Peyer's patch (tissue), 4 donors: Measurements from ENCODE around the gene TTC27. TPM values are rescaled to one million over a fixed set of nuclear protein-coding genes. Genes with fewer than 3 reads are reported as not detected.
"Not testable (repeated sequence)": the region's sequence is repeated elsewhere in the genome, so short reads cannot be mapped to it uniquely, and the experiment has no call there.

ENCODE experiments used
- DNase-seq, 3 donors: peaks; one replicate each; pipeline ENCODE4 v3.0.0-alpha.2; 2017 to 2019
- H3K27ac ChIP-seq, 4 donors: fragments of 200-600 bp; sonication (generic); one replicate each; pipeline ENCODE4 v1.5.1; 2016 to 2019
- H3K27me3 ChIP-seq, 2 donors: fragments of 200-600 bp; sonication (generic); one replicate each; pipeline ENCODE4 v1.5.1; 2019
- H3K36me3 ChIP-seq, 3 donors: fragments of 200-600 bp; sonication (generic); one replicate each; pipeline ENCODE4 v1.5.1; 2016 to 2019
- H3K4me1 ChIP-seq, 4 donors: fragments of 200-600 bp; sonication (generic); one replicate each; pipeline ENCODE4 v1.5.1; 2016 to 2019
- H3K4me3 ChIP-seq, 4 donors: fragments of 200-600 bp; sonication (generic); 1 replicate in 3 of 4; 2 replicates in 1 of 4; pipeline ENCODE4 v1.5.1; 2016 to 2019; ENCODE audit warnings: mild to moderate bottlenecking in 1 of 4
- H3K9me3 ChIP-seq, 4 donors: fragments of 200-600 bp; sonication (generic); one replicate each; pipeline ENCODE4 v1.5.1; 2016 to 2019; ENCODE audit warnings: mild to moderate bottlenecking in 1 of 4
- CTCF ChIP-seq, 6 experiments: fragments of 450-650 bp in 4 of 6; fragments of 200-600 bp in 2 of 6; sonication (generic) in 1 of 6; IDR thresholded peaks; one replicate each; pipeline ENCODE4 v1.5.1; 2017 to 2019; ENCODE audit warnings: antibody characterized with exemption in 6 of 6, mild to moderate bottlenecking in 3 of 6, moderate library complexity in 1 of 6
- POLR2A ChIP-seq, 2 donors: fragments of 450-650 bp; IDR thresholded peaks; one replicate each; pipeline ENCODE4 v1.5.1; 2017; ENCODE audit warnings: antibody characterized with exemption in 2 of 2, mild to moderate bottlenecking in 2 of 2, moderate library complexity in 2 of 2
- total RNA-seq, 4 donors: library from RNA; depleted of rRNA; stranded (reverse); fragments of >200 nt; gene quantifications; one replicate each; pipeline ENCODE4 v1.1.0, GENCODE V29; 2016

Gene TTC27
- total RNA-seq, 4 donors from 2014 or later: 9.5 to 28.6 (median 12.4) TPM

GRCh38 chr2:32626639-32627221, 1.1 kb upstream of the TTC27 start:
- TF ChIP-seq POLR2A (IDR thresholded peaks at IDR 0.05): no peak

GRCh38 chr2:32627441-32627813, 423 bp upstream of the TTC27 start:
- DNase-seq: peak; percentile 25 to 58 (median 50)
- TF ChIP-seq CTCF (IDR thresholded peaks at IDR 0.05) (peak in 3 of 6 experiments; percentile 3 to 18 (median 4)), POLR2A (IDR thresholded peaks at IDR 0.05) (no peak)
- H3K36me3 ChIP-seq: peaks cover 0 to 9% (median 0%) of the 10 kb centered on the region in 3 donors
- H3K4me3 ChIP-seq: peak overlapping the region; percentile 54 to 79 (median 70)
- H3K27me3 ChIP-seq: no peaks in the 10 kb centered on the region
- H3K27ac ChIP-seq: peak overlapping the region; percentile 41 to 70 (median 49)
- peaks cover 0 to 20% (median 0%) of the 10 kb centered on the region in 4 donors for H3K4me1 ChIP-seq
- H3K9me3 ChIP-seq: no peaks in the 10 kb centered on the region

More at GRCh38 chr2:32626639-32627221, 1.1 kb upstream of the TTC27 start:
- H3K4me1 ChIP-seq: peaks cover 0 to 24% (median 0%) of the 10 kb centered on the region in 4 donors
- no peaks in the 10 kb centered on the region for H3K9me3 ChIP-seq
- H3K27ac ChIP-seq: no peak overlapping the region
- no peak for DNase-seq
- H3K36me3 ChIP-seq: peaks cover 0 to 16% (median 0%) of the 10 kb centered on the region in 3 donors
- H3K27me3 ChIP-seq: no peaks in the 10 kb centered on the region
- no peak overlapping the region for H3K4me3 ChIP-seq

GRCh38 chr2:32632089-32632488, 4.2 kb downstream of the TTC27 start:
- H3K27me3 ChIP-seq: no peaks in the 10 kb centered on the region
- DNase-seq: no peak
- peaks cover 0 to 14% (median 0%) of the 10 kb centered on the region in 4 donors for H3K4me1 ChIP-seq
- H3K27ac ChIP-seq: no peak overlapping the region
- H3K36me3 ChIP-seq: peaks cover 0 to 34% (median 0%) of the 10 kb centered on the region in 3 donors
- H3K4me3 ChIP-seq: no peak overlapping the region
- H3K9me3 ChIP-seq: no peaks in the 10 kb centered on the region
- no peak for TF ChIP-seq POLR2A (IDR thresholded peaks at IDR 0.05)
- TF ChIP-seq CTCF (IDR thresholded peaks at IDR 0.05): no peak

- Histone ChIP-seq H3K9me3 (no peaks in the 10 kb centered on the region), H3K4me3 (no peak overlapping the region), H3K27ac (no peak overlapping the region), H3K36me3 (peaks cover 0 to 43% (median 0%) of the 10 kb centered on the region in 3 donors), H3K27me3 (no peaks in the 10 kb centered on the region), H3K4me1 (peaks cover 0 to 8% (median 0%) of the 10 kb centered on the region in 4 donors)
- no peak for DNase-seq
- TF ChIP-seq POLR2A (IDR thresholded peaks at IDR 0.05) (no peak), CTCF (IDR thresholded peaks at IDR 0.05) (no peak)
Measured at GRCh38 chr2:32633040-32633439, 5.2 kb downstream of the TTC27 start.

- not testable (repeated sequence) for H3K27me3 ChIP-seq, H3K9me3 ChIP-seq, H3K4me1 ChIP-seq, H3K27ac ChIP-seq, DNase-seq, H3K4me3 ChIP-seq
- peaks cover 0 to 80% (median 0%) of the 10 kb centered on the region in 3 donors for H3K36me3 ChIP-seq
Measured at GRCh38 chr2:32638548-32638947, 10.7 kb downstream of the TTC27 start.

- no peak overlapping the region for H3K4me3 ChIP-seq
- H3K4me1 ChIP-seq: no peaks in the 10 kb centered on the region
- TF ChIP-seq CTCF (IDR thresholded peaks at IDR 0.05) (no peak), POLR2A (IDR thresholded peaks at IDR 0.05) (no peak)
- H3K27ac ChIP-seq: no peak overlapping the region
- no peaks in the 10 kb centered on the region for H3K9me3 ChIP-seq
- no peaks in the 10 kb centered on the region for H3K27me3 ChIP-seq
- H3K36me3 ChIP-seq: peaks cover 0 to 70% (median 0%) of the 10 kb centered on the region in 3 donors
- DNase-seq: no peak
Measured at GRCh38 chr2:32641180-32641579, 13.3 kb downstream of the TTC27 start.
